WTC11 (cell line): ENCODE data around the gene CGB3. TPM values are rescaled to one million over a fixed set of nuclear protein-coding genes. Genes with fewer than 3 reads are reported as not detected.

Experiments
- ATAC-seq: fragments of 200-7000 bp; cut with Tn5 transposase; 2 replicates; pipeline ENCODE4 v1.10.0; 2021; ENCODE audit warnings: mild to moderate bottlenecking, moderate library complexity
- CTCF ChIA-PET: fragments of 300-600 bp; sonication (Branson Sonifier 250); formaldehyde crosslinking; loops from one replicate; lab custom pipeline; 2021; ENCODE audit warnings: antibody characterized with exemption; lab: Charles Lee
- POLR2A ChIA-PET: fragments of 350-600 bp; sonication (Branson Sonifier 250); formaldehyde crosslinking; loops from one replicate; lab custom pipeline; 2021; ENCODE audit warnings: antibody characterized with exemption; lab: Charles Lee
- DNase-seq: peaks from one replicate; pipeline ENCODE4 v3.0.0; 2021; ENCODE audit warnings: low spot score
- H3K27ac Mint-ChIP-seq: 2 replicates; pipeline ENCODE4 v1.8.0; 2021; ENCODE audit warnings: mixed read lengths
- H3K27me3 Mint-ChIP-seq: 2 replicates; pipeline ENCODE4 v1.8.0; 2021; ENCODE audit warnings: low read depth, mild to moderate bottlenecking, moderate library complexity, mixed read lengths
- H3K36me3 Mint-ChIP-seq: 2 replicates; pipeline ENCODE4 v1.8.0; 2021; ENCODE audit warnings: mixed read lengths
- H3K4me1 Mint-ChIP-seq: 2 replicates; pipeline ENCODE4 v1.8.0; 2022; ENCODE audit warnings: mixed read lengths
- H3K4me3 Mint-ChIP-seq: 2 replicates; pipeline ENCODE4 v1.8.0; 2021; ENCODE audit warnings: mild to moderate bottlenecking, moderate library complexity, mixed read lengths
- H3K9me3 Mint-ChIP-seq: 2 replicates; pipeline ENCODE4 v1.8.0; 2021; ENCODE audit warnings: mixed read lengths
- AFF4 ChIP-seq: sonication (generic); formaldehyde crosslinking; IDR thresholded peaks from 2 replicates; pipeline ENCODE4 v1.8.1; 2023; ENCODE audit warnings: mild to moderate bottlenecking, missing genetic modification reagents, borderline replicate concordance
- E2F4 ChIP-seq: sonication (generic); formaldehyde crosslinking; IDR thresholded peaks from 2 replicates; pipeline ENCODE4 v1.8.1; 2022; ENCODE audit warnings: low read depth, mild to moderate bottlenecking, moderate library complexity, missing genetic modification reagents, borderline replicate concordance
- EMX1 ChIP-seq: fragments of 250-450 bp; sonication (Bioruptor Pico); IDR thresholded peaks from 2 replicates; pipeline ENCODE4 v1.8.0; 2021; ENCODE audit warnings: mild to moderate bottlenecking
- FOXP4 ChIP-seq: sonication (generic); formaldehyde crosslinking; IDR thresholded peaks from 2 replicates; pipeline ENCODE4 v1.8.0; 2022; ENCODE audit warnings: mild to moderate bottlenecking, missing genetic modification reagents
- MXD4 ChIP-seq: fragments of 250-450 bp; sonication (Bioruptor Pico); IDR thresholded peaks from 2 replicates; pipeline ENCODE4 v1.8.0; 2021; ENCODE audit warnings: mild to moderate bottlenecking, moderate library complexity, borderline replicate concordance
- NFYB ChIP-seq: sonication (generic); formaldehyde crosslinking; conservative IDR thresholded peaks from 2 replicates; pipeline ENCODE4 v1.8.0; 2022; ENCODE audit warnings: low read depth, missing genetic modification reagents
- OVOL2 ChIP-seq: fragments of 250-450 bp; sonication (Bioruptor Pico); IDR thresholded peaks from 2 replicates; pipeline ENCODE4 v1.9.0; 2021; ENCODE audit warnings: mild to moderate bottlenecking, borderline replicate concordance
- RORB ChIP-seq: fragments of 250-450 bp; sonication (Bioruptor Pico); IDR thresholded peaks from 2 replicates; pipeline ENCODE4 v1.9.0; 2021; ENCODE audit warnings: mild to moderate bottlenecking
- SMAD3 ChIP-seq: sonication (generic); formaldehyde crosslinking; IDR thresholded peaks from 2 replicates; pipeline ENCODE4 v1.8.0; 2022; ENCODE audit warnings: missing genetic modification reagents, mild to moderate bottlenecking, borderline replicate concordance
- SP1 ChIP-seq: sonication (generic); formaldehyde crosslinking; conservative IDR thresholded peaks from 2 replicates; pipeline ENCODE4 v1.8.1; 2022; ENCODE audit warnings: missing genetic modification reagents
- STAT6 ChIP-seq: sonication (generic); formaldehyde crosslinking; conservative IDR thresholded peaks from 2 replicates; pipeline ENCODE4 v1.8.1; 2023; ENCODE audit warnings: mild to moderate bottlenecking, low read depth, missing genetic modification reagents, moderate library complexity
- TP53 ChIP-seq: sonication (generic); formaldehyde crosslinking; IDR thresholded peaks from 2 replicates; pipeline ENCODE4 v1.8.1; 2023; ENCODE audit warnings: mild to moderate bottlenecking, missing genetic modification reagents
- ZNF138 ChIP-seq: sonication (generic); formaldehyde crosslinking; conservative IDR thresholded peaks from 2 replicates; pipeline ENCODE4 v1.8.1; 2022; ENCODE audit warnings: mild to moderate bottlenecking, moderate library complexity, missing genetic modification reagents
- ZNF219 ChIP-seq: sonication (generic); formaldehyde crosslinking; IDR thresholded peaks from 2 replicates; pipeline ENCODE4 v1.8.0; 2023; ENCODE audit warnings: missing genetic modification reagents, mild to moderate bottlenecking, borderline replicate concordance
- ZNF671 ChIP-seq: fragments of 250-450 bp; sonication (Bioruptor Pico); IDR thresholded peaks from 2 replicates; pipeline ENCODE4 v1.8.0; 2021; ENCODE audit warnings: mild to moderate bottlenecking
- total RNA-seq: library from RNA; stranded (reverse); gene quantifications from 3 replicates; pipeline ENCODE4 v1.2.3, GENCODE V29; 2021

Gene CGB3
- total RNA-seq, 1 experiment from 2014 or later, result not detected

GRCh38 chr19:49059053-49059452 is 34.9 kb upstream of the CGB3 start (continued):
- TF ChIP-seq AFF4 (CRISPR knock-in tag) (no peak), SP1 (CRISPR knock-in tag) (no peak), SMAD3 (CRISPR knock-in tag) (no peak), OVOL2 (no peak), ZNF138 (CRISPR knock-in tag) (no peak), MXD4 (CRISPR knock-in tag) (no peak), ZNF219 (CRISPR knock-in tag) (no peak), TP53 (no peak), ZNF671 (CRISPR knock-in tag) (no peak), E2F4 (no peak), STAT6 (CRISPR knock-in tag) (no peak), FOXP4 (no peak)

- POLR2A ChIA-PET, result no interaction called here
- Mint-ChIP-seq H3K4me3 (peak overlapping the region; percentile 71), H3K27me3 (peaks cover 84% of the 10 kb centered on the region)
- CTCF ChIA-PET, result interaction anchor here (0.9 to 3.5 kb wide), 6 partner anchors 27 to 155 kb away, joined by 3 to 29 read pairs (median 12); partner anchors contain the start of genes CGB2, GYS1 and RUVBL2
- TF ChIP-seq RORB (no peak), FOXP4 (no peak), EMX1 (CRISPR knock-in tag) (no peak), NFYB (CRISPR knock-in tag) (peak; percentile 54)
- TF ChIP-seq, all 79 proteins: peak for 1
- DNase-seq (peak; percentile 52), ATAC-seq (no peak; the same call in 1 of the 2 replicates)
- Mint-ChIP-seq H3K36me3 (no peaks in the 10 kb centered on the region), H3K9me3 (no peaks in the 10 kb centered on the region), H3K27ac (no peak overlapping the region), H3K4me1 (peaks cover 18% of the 10 kb centered on the region)
Measured at GRCh38 chr19:49058562-49058961, 34.4 kb upstream of the CGB3 start.
